SK-N-SH (cell line): Measurements from ENCODE around the gene SMYD2. TPM values are rescaled to one million over a fixed set of nuclear protein-coding genes. Genes with fewer than 3 reads are reported as not detected.

ENCODE experiments used
- CTCF ChIA-PET: fragments of 300-600, 350-600 bp; formaldehyde crosslinking; extraction: SDS; loops from one replicate; lab custom pipeline; 2021; lab: Yijun Ruan, JAX
- POLR2A ChIA-PET: fragments of 350-600 bp; sonication (Branson Sonifier 250); formaldehyde crosslinking; extraction: SDS; loops from one replicate; lab custom pipeline; 2020; ENCODE audit warnings: antibody characterized with exemption, inconsistent platforms; lab: Yijun Ruan, JAX
- DNase-seq: peaks from one replicate; pipeline ENCODE4 v3.0.0; 2012
- H2AFZ ChIP-seq: fragments of 200-600 bp; sonication (generic); 2 replicates; pipeline ENCODE4 v1.8.1; 2016; ENCODE audit warnings: antibody characterized with exemption, mild to moderate bottlenecking, low read depth
- H3F3A ChIP-seq: fragments of 200-600 bp; sonication (generic); replicated peaks from 2 replicates; pipeline ENCODE3; 2016; ENCODE audit warnings: antibody characterized with exemption, mild to moderate bottlenecking; ENCODE audit not compliant: insufficient read depth
- H3K27ac ChIP-seq, 2 experiments: fragments of 200-500 bp in 1 of 2; fragments of 200-600 bp in 1 of 2; sonication (Bioruptor generic) in 1 of 2; sonication (generic), shearing (Covaris generic) in 1 of 2; 2 replicates each; pipeline versions ENCODE4 v1.5.1 to v1.6.1; 2014 to 2016; ENCODE audit warnings: low read depth in 2 of 2, inconsistent platforms in 1 of 2, low read length in 1 of 2, mild to moderate bottlenecking in 1 of 2, mixed read lengths in 1 of 2
- H3K27me3 ChIP-seq: fragments of 200-600 bp; sonication (generic), shearing (Covaris generic); 2 replicates; pipeline ENCODE4 v1.6.1; 2016; ENCODE audit warnings: mixed run types; ENCODE audit not compliant: insufficient read depth
- H3K36me3 ChIP-seq, 2 experiments: fragments of 200-500 bp in 1 of 2; fragments of 200-600 bp in 1 of 2; sonication (Bioruptor generic) in 1 of 2; sonication (generic) in 1 of 2; replicated peaks in 1 of 2; 2 replicates each; pipeline versions ENCODE3 to v1.5.1; 2014 to 2016; ENCODE audit warnings: low read length in 1 of 2, mild to moderate bottlenecking in 1 of 2; ENCODE audit not compliant: insufficient read depth in 2 of 2, control insufficient read depth in 1 of 2
- H3K4me1 ChIP-seq, 2 experiments: fragments of 200-500 bp in 1 of 2; fragments of 200-600 bp in 1 of 2; sonication (Bioruptor generic) in 1 of 2; sonication (generic), shearing (Covaris generic) in 1 of 2; 2 replicates each; pipeline versions ENCODE4 v1.5.1 to v1.6.1; 2014 to 2016; ENCODE audit warnings: low read depth in 1 of 2, low read length in 1 of 2, mixed run types in 1 of 2; ENCODE audit not compliant: insufficient read depth in 2 of 2, control insufficient read depth in 1 of 2
- H3K4me2 ChIP-seq: fragments of 200-600 bp; sonication (generic), shearing (Covaris generic); 2 replicates; pipeline ENCODE4 v1.6.1; 2017; ENCODE audit warnings: mixed run types
- H3K4me3 ChIP-seq, 2 experiments: fragments of 200-500 bp in 1 of 2; fragments of 200-600 bp in 1 of 2; sonication (Bioruptor generic) in 1 of 2; sonication (generic), shearing (Covaris generic) in 1 of 2; 2 replicates each; pipeline versions ENCODE4 v1.5.1 to v1.8.1; 2014 to 2016; ENCODE audit warnings: low read depth in 2 of 2, inconsistent platforms in 1 of 2, low read length in 1 of 2, mild to moderate bottlenecking in 1 of 2, mixed read lengths in 1 of 2, moderate library complexity in 1 of 2
- H3K79me2 ChIP-seq: fragments of 200-600 bp; sonication (generic); 2 replicates; pipeline ENCODE4 v1.8.1; 2017; ENCODE audit warnings: mild to moderate bottlenecking; ENCODE audit not compliant: insufficient read depth
- H3K9ac ChIP-seq: fragments of 200-600 bp; sonication (generic); 2 replicates; pipeline ENCODE4 v1.6.1; 2017; ENCODE audit warnings: mixed run types
- H3K9me2 ChIP-seq: fragments of 200-600 bp; sonication (generic); 2 replicates; pipeline ENCODE4 v1.6.1; 2017; ENCODE audit warnings: mixed run types
- H3K9me3 ChIP-seq: fragments of 200-600 bp; sonication (generic); 2 replicates; pipeline ENCODE4 v1.6.1; 2017; ENCODE audit warnings: mixed run types, mild to moderate bottlenecking, moderate library complexity
- H4K20me1 ChIP-seq: fragments of 200-600 bp; sonication (generic); 2 replicates; pipeline ENCODE4 v1.6.1; 2017; ENCODE audit warnings: mild to moderate bottlenecking, mixed run types; ENCODE audit not compliant: insufficient read depth
- CHD2 ChIP-seq: fragments of 150-350 bp; IDR thresholded peaks from 2 replicates; pipeline ENCODE4 v1.6.1; 2018; ENCODE audit warnings: low read length; ENCODE audit not compliant: partially characterized antibody
- ELF1 ChIP-seq: IDR thresholded peaks from 2 replicates; pipeline ENCODE4 v1.4.0; 2012
- EZH2phosphoT487 ChIP-seq: fragments of 200-600 bp; sonication (generic); IDR thresholded peaks from 2 replicates; pipeline ENCODE4 v1.6.1; 2017; ENCODE audit warnings: low read depth, mixed run types, mild to moderate bottlenecking, antibody characterized with exemption, moderate library complexity, borderline replicate concordance
- FOXM1 ChIP-seq: IDR thresholded peaks from 2 replicates; pipeline ENCODE4 v1.4.0; 2012; ENCODE audit warnings: low read depth, mild to moderate bottlenecking
- GATA2 ChIP-seq: sonication (generic); formaldehyde crosslinking; IDR thresholded peaks from 2 replicates; pipeline ENCODE4 v1.5.0; 2020; ENCODE audit warnings: mild to moderate bottlenecking, missing genetic modification reagents
- IRF3 ChIP-seq: fragments of 150-350 bp; IDR thresholded peaks from 2 replicates; pipeline ENCODE4 v1.6.1; 2016; ENCODE audit warnings: mild to moderate bottlenecking, low read depth, low read length
- JUND ChIP-seq: IDR thresholded peaks from 2 replicates; pipeline ENCODE4 v1.4.0; 2012
- MEF2A ChIP-seq: IDR thresholded peaks from 2 replicates; pipeline ENCODE4 v1.4.0; 2012; ENCODE audit warnings: low read depth, borderline replicate concordance
- MXI1 ChIP-seq: IDR thresholded peaks from 2 replicates; pipeline ENCODE4 v1.6.1; 2012; ENCODE audit warnings: mild to moderate bottlenecking, low read depth, low read length, improper control_type of control experiment
- NRF1 ChIP-seq: IDR thresholded peaks from 2 replicates; pipeline ENCODE4 v1.6.1; 2012; ENCODE audit warnings: low read depth, mild to moderate bottlenecking, low read length
- RAD21 ChIP-seq: IDR thresholded peaks from 2 replicates; pipeline ENCODE4 v1.6.1; 2012; ENCODE audit warnings: mild to moderate bottlenecking, low read length
- RCOR1 ChIP-seq: fragments of 150-350 bp; IDR thresholded peaks from 2 replicates; pipeline ENCODE4 v1.6.1; 2017; ENCODE audit warnings: antibody characterized with exemption, low read length
- TCF12 ChIP-seq: IDR thresholded peaks from 2 replicates; pipeline ENCODE4 v1.4.0; 2012
- USF2 ChIP-seq: fragments of 150-350 bp; IDR thresholded peaks from 2 replicates; pipeline ENCODE4 v1.6.1; 2017; ENCODE audit warnings: antibody characterized with exemption, low read length, low read depth, borderline replicate concordance
- YY1 ChIP-seq: IDR thresholded peaks from 2 replicates; pipeline ENCODE4 v1.4.0; 2012; ENCODE audit warnings: low read depth, mild to moderate bottlenecking
- WGBS: methylation state at CpG from one replicate; pipeline ENCODE4 v1.1.6; 2017; ENCODE audit warnings: low lambda C conversion rate; 5-methylcytosine and 5-hydroxymethylcytosine counted together
- polyA plus RNA-seq, 3 experiments: library from polyadenylated mRNA; depleted of rRNA; stranded (reverse); fragments of >200 nt; gene quantifications; 2 replicates each; pipeline ENCODE4 v1.2.3, GENCODE V29; 2012
- TF ChIP-seq, protein P1 (sequence below): IDR thresholded peaks from 2 replicates; pipeline ENCODE4 v1.4.0; 2012; ENCODE audit warnings: low read depth
- TF ChIP-seq, protein P2 (sequence below): fragments of 200-600 bp; sonication (generic); IDR thresholded peaks from 2 replicates; pipeline ENCODE4 v1.6.1; 2017; ENCODE audit warnings: antibody characterized with exemption, mild to moderate bottlenecking, moderate library complexity

The SMYD2 gene
- polyA plus RNA-seq, 1 of the 3 experiments (the other 2 are of a cell fraction), result 23.1 TPM

GRCh38 chr1:214317300-214317699 is 36.3 kb downstream of the SMYD2 start:
- H3K9me2 ChIP-seq, result no peaks in the 10 kb centered on the region
- no peak for TF ChIP-seq EZH2phosphoT487
- TF ChIP-seq, protein P1, sequence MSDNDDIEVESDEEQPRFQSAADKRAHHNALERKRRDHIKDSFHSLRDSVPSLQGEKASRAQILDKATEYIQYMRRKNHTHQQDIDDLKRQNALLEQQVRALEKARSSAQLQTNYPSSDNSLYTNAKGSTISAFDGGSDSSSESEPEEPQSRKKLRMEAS, result no peak
- TF ChIP-seq JUND, result no peak
- TF ChIP-seq TCF12, result no peak

DNA sequence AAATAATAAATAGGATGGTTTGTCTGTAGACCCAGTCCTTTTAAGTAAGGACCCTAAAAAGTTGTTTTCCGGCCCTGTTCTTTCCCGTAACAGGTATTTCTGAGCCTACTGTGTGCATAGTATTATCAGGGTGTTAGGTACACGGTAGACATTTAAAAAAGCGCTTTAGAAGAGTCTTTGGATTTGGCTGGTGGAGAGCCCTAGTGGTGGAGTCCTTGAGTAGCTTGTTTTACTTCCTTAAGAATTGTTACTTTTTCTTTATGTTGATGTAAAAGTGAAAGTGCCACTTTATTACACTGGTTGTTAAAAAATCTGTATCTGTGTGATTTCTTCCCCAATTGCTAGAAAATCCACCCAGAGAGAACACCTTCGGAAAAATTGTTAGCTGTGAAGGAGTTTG is 36.8 kb downstream of the SMYD2 start:
- Histone ChIP-seq H3K4me3 (no peak overlapping the region), H3K27ac (no peak overlapping the region), H3K9ac (no peak overlapping the region), H3K9me3 (no peaks in the 10 kb centered on the region), H3K9me2 (no peaks in the 10 kb centered on the region), H3K4me2 (no peak overlapping the region), H3K4me1 (peaks cover 0 to 5% of the 10 kb centered on the region in 2 experiments; a peak in 1 of 4 replicates), H3K36me3 (peaks cover 9 to 31% of the 10 kb centered on the region in 2 experiments), H3K27me3 (no peaks in the 10 kb centered on the region), H2AFZ (no peak overlapping the region), H3F3A (no peaks in the 10 kb centered on the region), H4K20me1 (no peaks in the 10 kb centered on the region), H3K79me2 (no peaks in the 10 kb centered on the region)
- DNase-seq, result no peak
- ChIA-PET POLR2A (interaction anchor here (1.0 kb wide), 1 partner anchor 11 kb away, joined by 3 read pairs; no protein-coding TSS in a partner anchor), CTCF (interaction anchor here (1.4 to 10.7 kb wide), 3 partner anchors 12 to 106 kb away, joined by 3 to 154 read pairs (median 52); no protein-coding TSS in a partner anchor)
- TF ChIP-seq USF2 (no peak), RCOR1 (no peak), FOXM1 (no peak), IRF3 (no peak), NRF1 (no peak), GATA2 (CRISPR knock-in tag) (no peak), RAD21 (no peak), JUND (no peak), MEF2A (no peak), MXI1 (no peak), CHD2 (no peak), ELF1 (no peak), YY1 (no peak)
- TF ChIP-seq, protein P2, sequence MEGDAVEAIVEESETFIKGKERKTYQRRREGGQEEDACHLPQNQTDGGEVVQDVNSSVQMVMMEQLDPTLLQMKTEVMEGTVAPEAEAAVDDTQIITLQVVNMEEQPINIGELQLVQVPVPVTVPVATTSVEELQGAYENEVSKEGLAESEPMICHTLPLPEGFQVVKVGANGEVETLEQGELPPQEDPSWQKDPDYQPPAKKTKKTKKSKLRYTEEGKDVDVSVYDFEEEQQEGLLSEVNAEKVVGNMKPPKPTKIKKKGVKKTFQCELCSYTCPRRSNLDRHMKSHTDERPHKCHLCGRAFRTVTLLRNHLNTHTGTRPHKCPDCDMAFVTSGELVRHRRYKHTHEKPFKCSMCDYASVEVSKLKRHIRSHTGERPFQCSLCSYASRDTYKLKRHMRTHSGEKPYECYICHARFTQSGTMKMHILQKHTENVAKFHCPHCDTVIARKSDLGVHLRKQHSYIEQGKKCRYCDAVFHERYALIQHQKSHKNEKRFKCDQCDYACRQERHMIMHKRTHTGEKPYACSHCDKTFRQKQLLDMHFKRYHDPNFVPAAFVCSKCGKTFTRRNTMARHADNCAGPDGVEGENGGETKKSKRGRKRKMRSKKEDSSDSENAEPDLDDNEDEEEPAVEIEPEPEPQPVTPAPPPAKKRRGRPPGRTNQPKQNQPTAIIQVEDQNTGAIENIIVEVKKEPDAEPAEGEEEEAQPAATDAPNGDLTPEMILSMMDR, result no peak
- WGBS, result 95% methylated on average over 5 of the region's 5 CpGs

More at GRCh38 chr1:214317300-214317699, 36.3 kb downstream of the SMYD2 start:
- POLR2A ChIA-PET, result interaction anchor here (1.0 kb wide), 1 partner anchor 12 kb away, joined by 3 read pairs; no protein-coding TSS in a partner anchor
- Histone ChIP-seq H3K36me3 (peaks cover 9 to 28% of the 10 kb centered on the region in 2 experiments), H3K9me3 (no peaks in the 10 kb centered on the region), H3K4me2 (no peak overlapping the region), H3K9ac (no peak overlapping the region), H3K79me2 (no peaks in the 10 kb centered on the region), H4K20me1 (no peaks in the 10 kb centered on the region), H2AFZ (no peak overlapping the region), H3K4me3 (no peak overlapping the region), H3F3A (no peaks in the 10 kb centered on the region), H3K4me1 (peaks cover 0 to 5% of the 10 kb centered on the region in 2 experiments; a peak in 1 of 4 replicates), H3K27me3 (no peaks in the 10 kb centered on the region), H3K27ac (no peak overlapping the region)
- CTCF ChIA-PET, result interaction anchor here (0.8 to 10.7 kb wide), 4 partner anchors 13 to 268 kb away, joined by 3 to 154 read pairs (median 28); no protein-coding TSS in a partner anchor
- WGBS, result 88% methylated on average over 4 of the region's 4 CpGs
- no peak for DNase-seq
